Ascending aorta (tissue), 2 donors: ENCODE measurements around the gene TM9SF3. TPM values are rescaled to one million over a fixed set of nuclear protein-coding genes. Genes with fewer than 3 reads are reported as not detected.

ENCODE experiments used
- DNase-seq, 2 donors: peaks; one replicate each; pipeline ENCODE4 v3.0.0-alpha.2; 2019; ENCODE audit warnings: low spot score in 2 of 2
- H3K27ac ChIP-seq, 2 donors: fragments of 200-600 bp; sonication (generic); one replicate each; pipeline ENCODE4 v1.5.1; 2016 to 2017; ENCODE audit warnings: mild to moderate bottlenecking in 1 of 2
- H3K27me3 ChIP-seq: fragments of 200-600 bp; sonication (generic); one replicate; pipeline ENCODE4 v1.5.1; 2017
- H3K36me3 ChIP-seq, 2 donors: fragments of 200-600 bp; sonication (generic); one replicate each; pipeline ENCODE4 v1.5.1; 2016
- H3K4me1 ChIP-seq, 2 donors: fragments of 200-600 bp; sonication (generic); one replicate each; pipeline ENCODE4 v1.5.1; 2016 to 2017; ENCODE audit warnings: mild to moderate bottlenecking in 1 of 2
- H3K4me3 ChIP-seq, 2 donors: fragments of 200-600 bp; sonication (generic); one replicate each; pipeline ENCODE4 v1.5.1; 2016 to 2017; ENCODE audit warnings: mild to moderate bottlenecking in 1 of 2
- H3K9me3 ChIP-seq, 2 donors: fragments of 200-600 bp; sonication (generic); one replicate each; pipeline ENCODE4 v1.5.1; 2016
- CTCF ChIP-seq, 3 experiments: fragments of 200-600 bp in 2 of 3; fragments of 450-650 bp in 1 of 3; sonication (generic) in 2 of 3; IDR thresholded peaks; one replicate each; pipeline ENCODE4 v1.5.1; 2016 to 2019; ENCODE audit warnings: antibody characterized with exemption in 3 of 3, mild to moderate bottlenecking in 1 of 3, moderate library complexity in 1 of 3
- intact Hi-C: fragments of 100-400 bp; cut with DNase I; formaldehyde crosslinking; loops from one replicate; pipeline ENCODE4 v1.15.1; 2023
- total RNA-seq: library from RNA; depleted of rRNA; stranded (reverse); fragments of >200 nt; gene quantifications from one replicate; pipeline ENCODE4 v1.1.0, GENCODE V29; 2016

Gene TM9SF3
- total RNA-seq, 1 donor from 2014 or later: 30.4 TPM

- no peak overlapping the region for H3K27ac ChIP-seq
- no peak overlapping the region for H3K4me3 ChIP-seq
- H3K36me3 ChIP-seq: no peaks in the 10 kb centered on the region
These were observed 30.1 kb upstream of the TM9SF3 start for GRCh38 chr10:96616961-96617360.

GRCh38 chr10:96614515-96614914, 27.7 kb upstream of the TM9SF3 start:
- Histone ChIP-seq H3K27me3 (no peaks in the 10 kb centered on the region), H3K27ac (no peak overlapping the region), H3K4me3 (no peak overlapping the region), H3K9me3 (no peaks in the 10 kb centered on the region), H3K36me3 (no peaks in the 10 kb centered on the region), H3K4me1 (peaks cover 0 to 4% of the 10 kb centered on the region in 2 donors)
- no peak for DNase-seq
- intact Hi-C loops: no loop called here
- TF ChIP-seq CTCF (IDR thresholded peaks at IDR 0.05): no peak

More at GRCh38 chr10:96616961-96617360, 30.1 kb upstream of the TM9SF3 start:
- intact Hi-C loops: no loop called here
- no peaks in the 10 kb centered on the region for H3K27me3 ChIP-seq
- no peak for TF ChIP-seq CTCF (IDR thresholded peaks at IDR 0.05)
- peaks cover 0 to 4% of the 10 kb centered on the region in 2 donors for H3K4me1 ChIP-seq
- H3K9me3 ChIP-seq: no peaks in the 10 kb centered on the region
- no peak for DNase-seq

- H3K27ac ChIP-seq: no peak overlapping the region
- no peak for DNase-seq
- H3K36me3 ChIP-seq: no peaks in the 10 kb centered on the region
- H3K27me3 ChIP-seq: no peaks in the 10 kb centered on the region
- no peaks in the 10 kb centered on the region for H3K9me3 ChIP-seq
- peaks cover 0 to 1% of the 10 kb centered on the region in 2 donors for H3K4me1 ChIP-seq
- no peak for TF ChIP-seq CTCF (IDR thresholded peaks at IDR 0.05)
- intact Hi-C loops: no loop called here
- no peak overlapping the region for H3K4me3 ChIP-seq
These were observed 26.8 kb upstream of the TM9SF3 start for GRCh38 chr10:96613576-96613975.

GRCh38 chr10:96612055-96612830, 25.4 kb upstream of the TM9SF3 start:
- Histone ChIP-seq H3K27me3 (no peaks in the 10 kb centered on the region), H3K36me3 (no peaks in the 10 kb centered on the region), H3K4me1 (peaks cover 0 to under 1% of the 10 kb centered on the region in 2 donors), H3K4me3 (no peak overlapping the region), H3K27ac (no peak overlapping the region), H3K9me3 (no peaks in the 10 kb centered on the region)
- intact Hi-C loops: no loop called here
- no peak for DNase-seq
- TF ChIP-seq CTCF (IDR thresholded peaks at IDR 0.05): no peak

GRCh38 chr10:96610817-96611216, 24.0 kb upstream of the TM9SF3 start:
- intact Hi-C loops: no loop called here
- Histone ChIP-seq H3K4me3 (no peak overlapping the region), H3K27me3 (no peaks in the 10 kb centered on the region), H3K27ac (no peak overlapping the region), H3K36me3 (no peaks in the 10 kb centered on the region), H3K4me1 (peaks cover 0 to 5% of the 10 kb centered on the region in 2 donors), H3K9me3 (no peaks in the 10 kb centered on the region)
- no peak for DNase-seq
- no peak for TF ChIP-seq CTCF (IDR thresholded peaks at IDR 0.05)
